ENCODE data around the gene DPH1.

Gene DPH1

DNA sequence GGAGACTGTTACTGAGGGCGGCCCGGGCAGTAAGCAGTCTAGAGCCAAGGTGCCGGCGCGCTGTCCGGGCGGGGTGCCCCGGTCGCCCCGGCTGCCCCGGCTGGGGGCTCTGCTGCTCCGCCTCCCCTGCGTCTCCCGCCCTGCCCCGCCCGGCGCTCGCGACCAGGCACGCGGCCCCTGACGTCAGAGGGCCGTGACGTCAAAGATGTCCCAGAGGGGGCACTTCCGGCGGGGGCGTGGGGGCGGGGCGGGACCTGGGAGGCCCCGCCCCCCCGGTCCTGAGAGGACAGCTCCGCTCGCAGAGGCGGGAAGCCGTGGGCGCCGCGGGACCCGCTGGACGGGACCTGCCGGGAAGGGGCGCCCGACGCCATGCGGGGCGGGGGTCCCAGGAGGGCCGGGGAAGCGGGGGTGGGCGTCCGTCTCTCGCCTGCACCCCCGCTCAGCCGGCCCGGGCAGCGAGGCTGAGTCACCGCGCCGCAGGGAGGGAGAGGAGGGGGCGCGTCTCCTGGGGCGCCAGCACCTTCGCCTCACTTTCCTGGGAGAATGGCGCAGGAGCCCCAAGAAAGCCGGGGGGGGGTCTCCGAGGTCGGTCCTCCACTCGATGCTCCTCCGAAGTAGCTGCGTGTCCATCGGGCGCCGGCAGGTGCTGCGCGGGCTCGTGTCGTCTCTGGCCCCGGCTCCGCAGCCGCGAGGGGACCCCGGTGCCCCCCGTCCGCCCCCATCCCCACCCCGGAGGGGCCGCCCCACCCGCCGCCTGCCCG is 20.5 kb downstream of the DPH1 start:
- peak; percentile 52 for DNase-seq

DNA sequence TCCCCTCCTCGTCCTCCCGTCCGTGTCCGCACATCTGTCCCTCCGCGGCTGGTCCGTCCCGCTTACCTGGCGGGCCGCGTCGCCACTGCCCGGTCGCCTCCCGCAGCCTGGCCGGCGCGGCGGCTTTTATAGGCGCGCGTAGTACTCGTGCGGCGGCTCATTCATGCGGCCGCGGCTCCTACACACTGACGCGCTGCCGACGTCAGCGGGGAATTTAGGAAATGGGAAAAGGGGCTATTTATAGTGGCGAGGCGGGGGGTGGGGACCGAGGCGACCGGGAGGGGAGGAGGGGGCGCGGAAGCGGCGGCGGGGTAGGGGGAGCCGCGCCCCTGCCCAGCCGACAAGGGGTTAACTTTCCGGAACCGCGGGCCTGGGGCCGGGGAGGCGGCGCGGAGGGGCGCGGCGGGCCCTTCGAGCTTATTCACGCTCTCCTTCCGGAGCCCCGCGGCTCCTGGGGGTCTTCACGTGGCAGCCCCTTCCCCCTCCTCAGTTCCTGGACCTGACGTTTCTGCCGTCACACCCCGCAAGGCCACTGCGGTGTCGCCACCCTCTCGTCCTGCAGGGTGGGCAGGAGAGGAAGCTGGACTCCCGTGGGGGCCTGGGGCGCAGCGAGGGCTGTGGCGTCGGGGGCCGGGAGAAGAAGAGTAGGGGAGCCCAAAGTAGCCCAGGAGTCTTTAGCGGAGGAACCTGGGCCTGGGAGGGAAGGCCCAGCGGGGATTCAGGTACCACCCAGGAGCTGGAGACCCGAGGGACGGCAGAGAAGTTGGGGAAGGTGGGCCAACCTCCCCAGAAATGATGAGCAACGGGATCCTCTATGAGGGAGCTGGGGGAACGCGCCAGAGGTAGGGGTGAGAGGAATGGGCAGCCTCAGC is 21.3 kb downstream of the DPH1 start:
- no peak for DNase-seq

DNA sequence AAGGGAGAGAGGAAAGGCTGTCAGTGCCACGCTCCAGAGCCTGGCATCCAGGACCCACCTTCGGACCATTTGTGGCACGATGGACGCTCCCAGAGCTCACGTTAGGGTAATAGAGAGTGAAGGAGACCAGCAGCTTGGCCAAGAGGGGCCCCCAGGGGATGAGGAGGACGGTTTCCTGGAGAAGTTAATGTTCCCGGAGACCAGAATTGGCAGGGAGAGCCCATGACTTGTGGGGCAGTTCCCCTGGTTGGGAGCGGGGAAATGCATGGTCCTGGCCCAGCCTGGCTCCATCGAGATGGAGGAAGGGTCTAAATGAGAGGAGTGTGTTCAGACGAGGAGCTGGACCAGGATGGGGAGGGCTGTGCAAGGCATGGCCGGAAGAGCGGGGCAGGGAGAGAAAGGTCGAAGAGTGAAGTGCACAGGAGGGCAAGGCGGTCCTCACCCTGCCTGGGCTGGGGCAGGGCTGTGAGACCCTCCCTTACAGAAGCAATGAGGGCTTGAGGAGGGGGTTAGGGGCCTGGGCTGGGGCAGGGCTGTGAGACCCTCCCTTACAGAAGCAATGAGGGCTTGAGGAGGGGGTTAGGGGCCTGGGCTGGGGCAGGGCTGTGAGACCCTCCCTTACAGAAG is 22.1 kb downstream of the DPH1 start:
- DNase-seq, result no peak

DNA sequence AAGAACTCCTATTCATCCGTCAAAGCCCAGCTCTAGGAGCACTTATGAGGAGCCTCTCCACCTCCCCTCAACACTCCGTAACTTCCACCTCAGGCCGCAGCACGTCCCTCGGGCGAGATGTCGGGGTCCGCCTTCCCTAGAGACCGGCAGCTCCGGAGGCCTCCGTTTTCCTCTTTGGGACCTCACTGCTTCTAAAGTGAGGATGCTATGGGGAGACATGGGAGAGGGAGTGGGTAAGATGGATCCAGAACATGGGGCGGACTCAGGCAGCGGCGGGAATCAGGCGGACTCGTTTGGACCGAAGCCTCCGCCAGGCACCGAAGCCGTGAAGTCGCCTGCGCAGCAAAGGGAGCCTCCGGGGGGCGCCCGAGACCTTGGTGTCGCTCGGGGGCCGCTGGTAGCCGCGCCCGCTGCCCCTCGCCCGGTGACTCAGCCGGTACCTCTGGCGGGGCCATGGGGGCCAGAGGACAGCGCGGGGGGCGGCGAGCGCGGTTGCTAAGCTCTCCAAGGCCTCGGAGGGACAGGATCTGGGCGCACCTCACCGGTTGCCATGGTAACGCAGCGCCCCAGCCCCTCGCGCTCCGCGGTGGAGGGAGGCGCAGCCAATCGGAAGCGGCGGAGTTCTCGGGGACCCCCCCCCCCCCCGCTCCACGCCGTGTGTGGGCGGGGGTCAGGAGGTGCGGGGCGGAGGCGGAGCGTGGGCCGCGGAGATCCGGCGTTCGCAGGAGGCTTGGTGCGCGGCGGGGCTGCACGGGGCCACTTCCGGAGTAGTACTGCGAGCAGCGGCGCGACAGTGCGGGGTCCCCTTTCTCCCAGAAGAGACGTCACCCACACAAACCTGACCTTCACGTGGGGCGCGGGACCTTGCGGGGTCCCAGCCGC is 23.7 kb downstream of the DPH1 start:
- DNase-seq, result peak; percentile 52

DNA sequence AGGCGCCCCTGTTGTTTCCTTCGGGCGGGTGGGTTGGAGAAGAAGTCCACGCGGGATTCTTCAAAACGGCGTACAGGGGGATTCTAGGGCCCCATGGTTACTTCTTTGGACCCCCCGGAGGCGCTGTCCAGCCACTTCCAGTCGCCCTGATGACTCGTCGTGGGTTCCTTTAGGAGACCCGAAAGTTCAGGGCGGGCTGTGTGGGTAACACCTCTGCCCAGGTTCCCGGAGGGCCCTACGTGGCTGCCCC is 24.2 kb downstream of the DPH1 start:
- no peak for DNase-seq

DNA sequence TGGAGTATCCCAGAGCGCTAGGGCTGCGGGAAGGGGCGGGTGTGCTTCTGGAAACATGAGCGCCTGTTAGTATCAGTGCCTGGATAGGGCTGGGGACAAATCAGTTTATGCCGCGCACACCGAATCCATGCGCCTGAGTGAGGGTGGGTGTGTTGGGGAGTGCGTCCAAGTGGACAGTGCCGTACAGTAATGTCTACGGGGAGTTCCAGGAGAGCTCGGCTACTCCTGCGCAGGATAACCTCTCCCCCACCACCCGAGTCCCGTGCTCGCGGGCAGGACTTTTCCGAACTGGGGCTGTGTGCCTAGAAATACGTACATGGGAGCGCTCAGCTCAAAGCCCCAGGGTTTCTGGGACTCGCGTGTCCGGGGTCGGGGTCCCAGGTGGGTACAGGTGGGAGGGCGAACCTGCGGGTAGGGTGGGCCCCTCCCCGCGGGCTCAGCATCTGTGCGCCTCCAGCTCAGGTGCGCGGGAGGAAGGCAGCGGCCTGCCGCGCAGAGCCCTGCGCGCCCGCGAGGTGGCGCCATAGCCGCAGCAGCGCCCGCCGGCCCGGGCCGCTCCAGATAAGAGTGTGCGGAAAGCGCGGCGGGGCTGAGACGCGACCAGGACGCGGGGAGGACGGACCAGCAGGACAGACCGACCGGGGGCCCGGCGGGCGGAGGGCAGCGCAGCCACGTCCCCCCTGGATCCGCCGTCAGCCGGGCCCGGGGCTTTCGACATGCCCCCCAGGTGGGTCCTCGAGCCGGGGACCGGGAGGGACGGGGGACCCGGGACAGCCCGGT is 24.7 kb downstream of the DPH1 start, which contains the start of gene HIC1:
TSS of gene HIC1 (plus strand) at position 592 of the 780 bp plus-strand sequence. CDS start 1,588 bp downstream, outside the sequence.
- DNase-seq, result peak; percentile 67

DNA sequence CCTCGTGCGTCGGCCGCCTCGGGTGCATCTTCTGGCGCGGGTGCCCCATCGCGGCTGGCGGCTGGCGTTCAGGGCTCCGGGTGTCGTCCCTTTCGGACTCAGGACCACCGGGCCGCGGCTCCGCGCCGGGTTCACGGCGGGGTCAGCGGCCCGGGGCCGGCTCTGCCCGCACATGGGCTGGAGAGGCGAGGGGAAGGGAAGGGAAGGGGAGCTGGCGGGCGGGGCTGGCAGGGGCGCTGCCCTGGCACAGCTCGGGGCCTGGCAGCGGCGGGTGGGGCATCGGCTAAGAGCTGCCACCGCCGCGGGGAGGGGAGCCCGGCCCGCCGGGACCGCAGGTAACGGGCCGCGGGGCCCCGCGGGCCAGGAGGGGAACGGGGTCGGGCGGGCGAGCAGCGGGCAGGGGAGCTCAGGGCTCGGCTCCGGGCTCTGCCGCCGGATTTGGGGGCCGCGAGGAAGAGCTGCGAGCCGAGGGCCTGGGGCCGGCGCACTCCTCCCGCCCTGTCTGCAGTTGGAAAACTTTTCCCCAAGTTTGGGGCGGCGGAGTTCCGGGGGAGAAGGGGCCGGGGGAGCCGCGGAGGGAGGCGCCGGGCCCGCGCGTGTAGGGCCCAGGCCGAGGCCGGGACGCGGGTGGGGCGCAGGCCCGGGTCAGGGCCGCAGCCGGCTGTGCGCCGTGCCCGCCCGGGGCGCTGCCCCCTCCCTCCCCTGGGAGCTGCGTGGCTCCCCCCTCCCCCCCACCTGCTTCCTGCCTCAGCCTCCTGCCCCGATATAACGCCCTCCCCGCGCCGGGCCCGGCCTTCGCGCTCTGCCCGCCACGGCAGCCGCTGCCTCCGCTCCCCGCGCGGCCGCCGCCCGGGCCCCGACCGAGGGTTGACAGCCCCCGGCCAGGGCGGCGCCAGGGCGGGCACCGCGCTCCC is 25.6 kb downstream of the DPH1 start:
- DNase-seq, result no peak

DNA sequence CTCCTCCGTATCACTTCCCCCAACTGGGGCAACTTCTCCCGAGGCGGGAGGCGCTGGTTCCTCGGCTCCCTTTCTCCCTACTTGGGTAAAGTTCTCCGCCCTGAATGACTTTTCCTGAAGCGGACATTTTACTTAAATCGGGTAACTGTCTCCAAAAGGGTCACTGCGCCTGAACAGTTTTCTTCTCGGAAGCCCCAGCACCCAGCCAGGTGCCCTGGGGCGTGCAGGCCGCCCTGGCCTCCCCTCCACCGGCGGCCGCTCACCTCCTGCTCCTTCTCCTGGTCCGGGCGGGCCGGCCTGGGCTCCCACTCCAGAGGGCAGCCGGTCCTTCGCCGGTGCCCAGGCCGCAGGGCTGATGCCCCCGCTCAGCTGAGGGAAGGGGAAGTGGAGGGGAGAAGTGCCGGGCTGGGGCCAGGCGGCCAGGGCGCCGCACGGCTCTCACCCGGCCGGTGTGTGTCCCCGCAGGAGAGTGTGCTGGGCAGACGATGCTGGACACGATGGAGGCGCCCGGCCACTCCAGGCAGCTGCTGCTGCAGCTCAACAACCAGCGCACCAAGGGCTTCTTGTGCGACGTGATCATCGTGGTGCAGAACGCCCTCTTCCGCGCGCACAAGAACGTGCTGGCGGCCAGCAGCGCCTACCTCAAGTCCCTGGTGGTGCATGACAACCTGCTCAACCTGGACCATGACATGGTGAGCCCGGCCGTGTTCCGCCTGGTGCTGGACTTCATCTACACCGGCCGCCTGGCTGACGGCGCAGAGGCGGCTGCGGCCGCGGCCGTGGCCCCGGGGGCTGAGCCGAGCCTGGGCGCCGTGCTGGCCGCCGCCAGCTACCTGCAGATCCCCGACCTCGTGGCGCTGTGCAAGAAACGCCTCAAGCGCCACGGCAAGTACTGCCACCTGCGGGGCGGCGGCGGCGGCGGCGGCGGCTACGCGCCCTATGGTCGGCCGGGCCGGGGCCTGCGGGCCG is 26.5 kb downstream of the DPH1 start:
- DNase-seq, result peak; percentile 37

DNA sequence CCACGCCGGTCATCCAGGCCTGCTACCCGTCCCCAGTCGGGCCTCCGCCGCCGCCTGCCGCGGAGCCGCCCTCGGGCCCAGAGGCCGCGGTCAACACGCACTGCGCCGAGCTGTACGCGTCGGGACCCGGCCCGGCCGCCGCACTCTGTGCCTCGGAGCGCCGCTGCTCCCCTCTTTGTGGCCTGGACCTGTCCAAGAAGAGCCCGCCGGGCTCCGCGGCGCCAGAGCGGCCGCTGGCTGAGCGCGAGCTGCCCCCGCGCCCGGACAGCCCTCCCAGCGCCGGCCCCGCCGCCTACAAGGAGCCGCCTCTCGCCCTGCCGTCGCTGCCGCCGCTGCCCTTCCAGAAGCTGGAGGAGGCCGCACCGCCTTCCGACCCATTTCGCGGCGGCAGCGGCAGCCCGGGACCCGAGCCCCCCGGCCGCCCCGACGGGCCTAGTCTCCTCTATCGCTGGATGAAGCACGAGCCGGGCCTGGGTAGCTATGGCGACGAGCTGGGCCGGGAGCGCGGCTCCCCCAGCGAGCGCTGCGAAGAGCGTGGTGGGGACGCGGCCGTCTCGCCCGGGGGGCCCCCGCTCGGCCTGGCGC is 27.3 kb downstream of the DPH1 start:
- DNase-seq, result no peak

DNA sequence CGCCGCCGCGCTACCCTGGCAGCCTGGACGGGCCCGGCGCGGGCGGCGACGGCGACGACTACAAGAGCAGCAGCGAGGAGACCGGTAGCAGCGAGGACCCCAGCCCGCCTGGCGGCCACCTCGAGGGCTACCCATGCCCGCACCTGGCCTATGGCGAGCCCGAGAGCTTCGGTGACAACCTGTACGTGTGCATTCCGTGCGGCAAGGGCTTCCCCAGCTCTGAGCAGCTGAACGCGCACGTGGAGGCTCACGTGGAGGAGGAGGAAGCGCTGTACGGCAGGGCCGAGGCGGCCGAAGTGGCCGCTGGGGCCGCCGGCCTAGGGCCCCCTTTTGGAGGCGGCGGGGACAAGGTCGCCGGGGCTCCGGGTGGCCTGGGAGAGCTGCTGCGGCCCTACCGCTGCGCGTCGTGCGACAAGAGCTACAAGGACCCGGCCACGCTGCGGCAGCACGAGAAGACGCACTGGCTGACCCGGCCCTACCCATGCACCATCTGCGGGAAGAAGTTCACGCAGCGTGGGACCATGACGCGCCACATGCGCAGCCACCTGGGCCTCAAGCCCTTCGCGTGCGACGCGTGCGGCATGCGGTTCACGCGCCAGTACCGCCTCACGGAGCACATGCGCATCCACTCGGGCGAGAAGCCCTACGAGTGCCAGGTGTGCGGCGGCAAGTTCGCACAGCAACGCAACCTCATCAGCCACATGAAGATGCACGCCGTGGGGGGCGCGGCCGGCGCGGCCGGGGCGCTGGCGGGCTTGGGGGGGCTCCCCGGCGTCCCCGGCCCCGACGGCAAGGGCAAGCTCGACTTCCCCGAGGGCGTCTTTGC is 28.0 kb downstream of the DPH1 start:
- DNase-seq, result no peak

DNA sequence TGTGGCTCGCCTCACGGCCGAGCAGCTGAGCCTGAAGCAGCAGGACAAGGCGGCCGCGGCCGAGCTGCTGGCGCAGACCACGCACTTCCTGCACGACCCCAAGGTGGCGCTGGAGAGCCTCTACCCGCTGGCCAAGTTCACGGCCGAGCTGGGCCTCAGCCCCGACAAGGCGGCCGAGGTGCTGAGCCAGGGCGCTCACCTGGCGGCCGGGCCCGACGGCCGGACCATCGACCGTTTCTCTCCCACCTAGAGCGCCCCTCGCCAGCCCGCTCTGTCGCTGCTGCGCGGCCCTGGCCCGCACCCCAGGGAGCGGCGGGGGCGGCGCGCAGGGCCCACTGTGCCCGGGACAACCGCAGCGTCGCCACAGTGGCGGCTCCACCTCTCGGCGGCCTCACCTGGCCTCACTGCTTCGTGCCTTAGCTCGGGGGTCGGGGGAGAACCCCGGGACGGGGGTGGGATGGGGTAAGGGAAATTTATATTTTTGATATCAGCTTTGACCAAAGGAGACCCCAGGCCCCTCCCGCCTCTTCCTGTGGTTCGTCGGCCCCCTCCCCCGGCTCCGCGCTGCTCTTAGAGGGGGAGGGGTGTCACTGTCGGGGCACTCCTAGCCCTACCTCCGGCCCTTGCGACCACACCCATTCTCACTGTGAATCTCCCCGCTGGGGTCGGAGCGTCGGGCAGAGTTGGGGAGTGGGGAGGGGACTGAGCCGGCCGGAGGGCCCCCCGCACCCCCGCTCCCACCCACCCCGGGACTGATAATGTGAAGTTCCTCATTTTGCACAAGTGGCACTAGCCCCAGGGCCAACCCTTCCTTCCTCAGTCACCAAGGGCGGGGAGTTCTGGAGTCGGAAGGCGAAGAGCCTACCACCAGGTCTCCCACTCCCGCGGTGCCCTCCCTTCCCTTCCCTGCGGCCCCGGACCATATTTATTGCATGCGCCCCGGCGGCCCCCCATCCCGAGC is 28.9 kb downstream of the DPH1 start:
- DNase-seq, result peak; percentile 67

DNA sequence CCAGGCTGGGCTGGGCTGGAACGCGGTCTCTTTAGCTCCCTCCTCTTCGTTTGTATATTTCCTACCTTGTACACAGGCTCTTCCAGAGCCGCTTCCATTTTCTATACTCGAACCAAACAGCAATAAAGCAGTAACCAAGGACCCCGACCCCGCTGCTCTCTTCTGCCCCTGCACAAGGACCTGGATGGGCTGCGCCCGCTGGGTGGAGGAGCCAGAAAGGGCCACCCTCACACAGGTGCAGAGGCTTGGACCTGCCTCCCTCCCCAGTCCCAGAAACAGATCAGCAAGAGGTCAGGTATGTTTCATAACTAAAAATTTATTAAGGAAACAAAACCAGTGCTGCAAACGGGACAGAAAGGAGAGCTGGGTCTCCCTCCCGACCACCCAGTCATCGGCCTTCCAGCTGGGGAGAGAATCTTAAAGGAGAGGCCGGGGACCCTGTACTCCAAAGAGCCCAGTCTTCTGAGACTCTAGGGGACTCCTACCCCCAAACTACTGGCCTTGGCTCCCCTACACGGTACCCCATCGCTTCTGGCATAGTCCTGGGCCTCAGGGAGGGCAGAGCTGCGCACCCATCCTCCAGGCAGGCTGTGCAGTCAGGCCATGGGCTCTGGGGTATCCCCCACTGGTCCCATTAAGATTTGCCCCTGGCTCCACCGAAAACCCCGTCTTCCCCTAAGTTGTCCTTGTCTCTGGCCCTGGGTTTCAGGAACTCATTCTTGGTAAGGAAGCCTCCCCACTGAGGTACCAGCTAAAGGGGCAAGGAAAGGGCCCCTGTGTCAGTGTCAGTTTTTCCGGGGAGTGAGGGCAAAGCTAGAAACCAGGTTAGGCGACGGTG is 29.8 kb downstream of the DPH1 start:
- no peak for DNase-seq

DNA sequence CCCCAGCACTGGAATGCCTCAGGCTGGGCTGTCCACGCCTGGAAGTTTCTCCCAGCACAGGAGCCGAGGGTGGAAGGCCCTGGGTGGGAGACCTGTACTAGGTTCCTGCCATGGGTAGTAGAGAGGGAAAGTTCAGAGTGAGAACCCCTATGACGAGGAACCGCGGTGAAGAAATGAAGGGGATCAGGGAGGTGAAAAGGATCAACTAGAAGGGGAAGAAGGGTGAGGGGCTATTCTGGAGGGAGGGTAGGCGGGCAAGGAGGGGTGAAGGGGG is 30.4 kb downstream of the DPH1 start:
- DNase-seq, result no peak

DNA sequence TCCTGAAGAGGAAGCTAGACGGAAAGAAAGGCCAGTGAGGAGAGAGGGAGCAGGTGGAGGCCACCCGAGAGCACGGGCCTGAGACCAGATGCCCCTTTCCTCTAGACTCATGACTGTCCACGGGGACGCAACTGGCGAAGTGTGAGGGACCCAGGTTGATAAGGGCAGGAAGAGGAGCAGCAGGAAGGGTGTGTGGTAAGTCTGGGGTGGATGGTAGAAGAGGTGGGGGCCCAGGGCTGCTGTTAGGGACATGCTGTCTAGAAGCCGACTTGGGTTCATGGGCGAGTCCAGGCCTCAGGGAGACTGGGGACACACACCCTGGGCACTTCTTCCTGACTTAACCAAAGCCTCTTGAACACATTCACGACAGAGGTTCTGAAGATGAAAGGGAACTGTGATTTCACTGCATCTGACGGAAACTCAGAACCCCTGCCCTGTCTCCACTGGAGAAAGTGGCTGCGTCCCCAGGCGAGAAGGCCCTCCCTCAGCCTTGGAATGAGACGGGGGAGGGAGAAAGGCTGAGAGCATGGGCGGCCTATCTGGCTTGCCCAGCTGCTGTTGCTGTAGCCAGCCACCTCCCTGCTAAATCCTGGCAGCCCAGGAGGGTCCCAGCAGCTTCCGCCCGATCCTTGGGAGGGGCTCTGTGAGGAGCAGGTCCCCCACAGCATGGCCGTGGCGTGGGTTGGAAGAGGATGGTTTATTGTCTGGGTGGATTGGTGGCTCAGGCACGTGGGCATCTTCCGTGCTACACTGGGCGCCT is 30.9 kb downstream of the DPH1 start:
- no peak for DNase-seq

DNA sequence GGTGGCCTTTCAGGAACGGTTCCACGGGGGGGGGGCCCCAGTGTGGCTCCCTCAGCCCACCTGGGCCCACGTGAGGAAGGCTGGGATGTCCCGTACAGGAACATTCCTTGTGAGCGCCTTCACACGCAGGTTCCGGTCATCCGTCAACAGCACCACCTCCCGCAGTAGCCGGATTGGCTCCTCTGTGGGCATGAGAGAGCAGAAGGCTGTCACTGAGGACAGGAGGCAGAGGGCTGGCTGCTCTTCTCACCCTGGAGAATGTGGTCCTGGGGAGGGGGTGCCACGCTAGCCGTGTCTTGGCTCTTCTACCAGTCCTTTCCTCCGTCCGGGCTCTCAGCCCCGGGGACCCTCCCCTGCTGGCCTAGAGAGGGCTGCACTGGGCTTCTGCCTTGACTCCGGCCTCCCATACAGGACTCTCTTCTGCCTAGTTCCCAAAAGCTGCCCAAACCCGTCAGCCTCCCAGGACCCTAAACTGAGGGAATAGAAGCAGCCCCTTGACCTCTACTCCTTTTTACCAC is 31.5 kb downstream of the DPH1 start:
- no peak for DNase-seq

All from hematopoietic multipotent progenitor cell treated with erythropoietin and hydrocortisone succinate and interleukin-3 and kit ligand, for 8 days (in vitro differentiated cells).